GM12892 (cell line): Measurements from ENCODE around the gene SDK2.

ENCODE experiments used
- POLR2A ChIP-seq: IDR thresholded peaks from 2 replicates; pipeline ENCODE4 v1.6.1; 2011; ENCODE audit warnings: low read depth, low read length, control low read depth
- POLR2AphosphoS5 ChIP-seq: IDR thresholded peaks from 2 replicates; pipeline ENCODE4 v1.6.1; 2011; ENCODE audit warnings: low read depth, low read length, control low read depth

- TF ChIP-seq POLR2A, result no peak
- TF ChIP-seq POLR2AphosphoS5, result no peak
Observed at GRCh38 chr17:73625991-73626673, 18.1 kb downstream of the SDK2 start.
